Effector memory CD4-positive, alpha-beta T cell (primary cell): ENCODE data around the gene MAP2.
A peak's percentile ranks its signal among the peaks of the same experiment; 100 is the strongest.

Source experiments
- DNase-seq, 3 donors: peaks; one replicate each; pipeline ENCODE4 v3.0.0-alpha.2; 2020
- H3K27ac ChIP-seq: 2 replicates; pipeline ENCODE4 v1.7.0; 2013; ENCODE audit warnings: mild to moderate bottlenecking, low read length, moderate library complexity; ENCODE audit not compliant: insufficient read depth, poor library complexity, severe bottlenecking
- H3K27me3 ChIP-seq: replicated peaks from 2 replicates; pipeline ENCODE4 v1.7.0; 2013; ENCODE audit warnings: mild to moderate bottlenecking, low read length; ENCODE audit not compliant: insufficient read depth, control insufficient read depth, poor library complexity, severe bottlenecking
- H3K36me3 ChIP-seq: 2 replicates; pipeline ENCODE4 v1.7.0; 2013; ENCODE audit warnings: mild to moderate bottlenecking, low read length, moderate library complexity; ENCODE audit not compliant: control insufficient read depth, insufficient read depth
- H3K4me1 ChIP-seq: 2 replicates; pipeline ENCODE4 v1.7.0; 2013; ENCODE audit warnings: low read length, mild to moderate bottlenecking; ENCODE audit not compliant: control insufficient read depth, insufficient read depth, poor library complexity, severe bottlenecking
- H3K4me3 ChIP-seq: 2 replicates; pipeline ENCODE4 v1.7.0; 2013; ENCODE audit warnings: low read length, low read depth, mild to moderate bottlenecking; ENCODE audit not compliant: insufficient read depth, poor library complexity, severe bottlenecking
- H3K9me3 ChIP-seq: 2 replicates; pipeline ENCODE4 v1.7.0; 2013; ENCODE audit warnings: mild to moderate bottlenecking, low read length, moderate library complexity; ENCODE audit not compliant: control insufficient read depth
- total RNA-seq, 3 donors: gene quantifications; one replicate each; lab custom pipeline; 2026; lab: John Stamatoyannopoulos, UW

MAP2 gene
- 0 to 0.17 (median 0.09) reads per million in 3 donors for total RNA-seq

DNA sequence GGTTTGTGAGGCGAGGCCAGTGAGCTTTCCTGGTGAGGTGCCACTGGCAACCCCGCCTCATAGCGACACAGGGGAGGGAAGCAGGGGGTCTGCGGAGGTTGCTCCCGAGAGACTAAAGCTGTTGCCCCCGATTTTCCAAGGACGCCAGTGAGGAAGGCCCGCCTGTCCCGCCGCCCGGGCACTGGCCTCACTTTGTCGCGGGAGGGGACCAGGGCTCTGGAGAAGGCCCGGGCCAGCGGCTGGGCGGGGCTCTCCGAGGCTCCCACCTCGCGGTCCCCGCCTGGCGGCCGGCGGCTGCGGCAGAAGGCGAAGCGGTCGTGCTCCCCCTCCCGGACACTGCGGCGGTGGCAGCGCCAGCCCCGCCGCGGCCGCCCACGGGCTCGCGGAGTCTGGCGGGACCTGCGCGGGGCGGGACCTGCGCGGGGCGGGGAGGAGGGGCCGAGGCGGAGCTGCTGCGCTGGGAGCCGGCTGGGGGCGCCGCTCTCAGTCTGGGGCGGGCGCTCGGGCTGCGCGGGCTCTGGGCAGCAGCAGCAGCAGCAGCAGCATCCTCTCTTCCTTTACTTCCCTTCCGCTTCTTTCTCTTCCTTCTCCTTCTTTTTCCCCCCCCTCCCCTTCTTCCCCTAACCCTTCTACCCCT is at the start of gene MAP2:
Gene MAP2, plus strand, starts transcription at position 486 of the 637 bp plus-strand sequence. CDS start 229,124 bp downstream, outside the sequence.
- peaks cover 4% of the 10 kb centered on the region for H3K4me1 ChIP-seq
- no peak within 1 kb of the TSS for H3K27ac ChIP-seq
- peak within 1 kb of the TSS; percentile 51 for H3K4me3 ChIP-seq
- no peaks in the 10 kb centered on the region for H3K27me3 ChIP-seq
- no peaks in the 10 kb centered on the region for H3K36me3 ChIP-seq
- DNase-seq: peak in 2 of 3 donors; percentile 2 to 9
- peaks cover 2% of the 10 kb centered on the region for H3K9me3 ChIP-seq

GRCh38 chr2:209376686-209377085 is 47.2 kb upstream of the MAP2 start:
- H3K4me1 ChIP-seq: no peaks in the 10 kb centered on the region
- H3K4me3 ChIP-seq: no peak overlapping the region
- no peaks in the 10 kb centered on the region for H3K9me3 ChIP-seq
- no peak overlapping the region for H3K27ac ChIP-seq
- DNase-seq: no peak
- H3K27me3 ChIP-seq: no peaks in the 10 kb centered on the region
- no peaks in the 10 kb centered on the region for H3K36me3 ChIP-seq

DNA sequence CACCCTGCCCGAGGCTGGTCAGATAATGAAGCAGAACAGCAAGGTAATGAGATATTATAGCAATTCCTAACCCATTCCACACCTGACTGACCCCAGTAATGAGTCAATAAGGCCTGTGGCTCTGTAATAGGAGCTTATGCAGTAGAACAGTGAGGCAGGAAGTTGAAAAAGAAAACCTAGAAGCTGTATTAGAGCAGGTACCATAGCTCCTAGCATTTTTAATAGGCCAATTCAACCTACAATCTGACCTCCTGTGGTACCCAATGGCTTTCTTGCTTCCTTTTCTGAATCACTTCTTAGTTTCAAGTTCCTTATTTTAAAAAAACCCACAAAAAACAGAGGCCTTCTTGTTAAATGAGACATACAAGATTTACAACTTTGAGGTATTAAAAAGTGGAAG is 43.6 kb upstream of the MAP2 start:
- Histone ChIP-seq H3K27ac (no peak overlapping the region), H3K36me3 (no peaks in the 10 kb centered on the region), H3K4me3 (no peak overlapping the region), H3K27me3 (no peaks in the 10 kb centered on the region), H3K9me3 (no peaks in the 10 kb centered on the region), H3K4me1 (no peaks in the 10 kb centered on the region)
- DNase-seq: no peak

- H3K27ac ChIP-seq: no peak overlapping the region
- no peak for DNase-seq
- no peaks in the 10 kb centered on the region for H3K4me1 ChIP-seq
- H3K9me3 ChIP-seq: no peaks in the 10 kb centered on the region
- no peaks in the 10 kb centered on the region for H3K27me3 ChIP-seq
- no peaks in the 10 kb centered on the region for H3K36me3 ChIP-seq
- H3K4me3 ChIP-seq: no peak overlapping the region
These were observed 42.8 kb upstream of the MAP2 start for GRCh38 chr2:209381091-209381490.

DNA sequence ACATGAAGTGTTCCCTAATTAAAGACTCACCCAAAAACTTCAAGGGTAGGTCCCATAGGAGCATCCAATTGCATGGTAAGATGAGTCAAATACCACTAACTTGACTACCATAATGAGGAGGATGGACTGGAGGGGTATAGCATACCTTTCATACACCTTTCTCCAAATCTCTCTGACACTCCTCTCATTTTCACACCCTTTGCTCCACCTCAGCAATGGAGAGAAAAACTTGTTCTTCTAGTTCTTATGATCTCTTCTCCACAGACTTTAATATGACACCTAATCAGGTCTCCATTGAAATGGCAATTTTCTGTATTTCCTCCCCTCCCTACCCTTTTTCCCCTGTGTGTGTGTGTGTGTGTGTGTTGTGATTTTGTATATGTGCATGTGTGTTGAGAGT is 41.1 kb upstream of the MAP2 start:
- DNase-seq: no peak
- Histone ChIP-seq H3K36me3 (no peaks in the 10 kb centered on the region), H3K4me1 (no peaks in the 10 kb centered on the region), H3K4me3 (no peak overlapping the region), H3K27me3 (no peaks in the 10 kb centered on the region), H3K27ac (no peak overlapping the region), H3K9me3 (no peaks in the 10 kb centered on the region)

DNA sequence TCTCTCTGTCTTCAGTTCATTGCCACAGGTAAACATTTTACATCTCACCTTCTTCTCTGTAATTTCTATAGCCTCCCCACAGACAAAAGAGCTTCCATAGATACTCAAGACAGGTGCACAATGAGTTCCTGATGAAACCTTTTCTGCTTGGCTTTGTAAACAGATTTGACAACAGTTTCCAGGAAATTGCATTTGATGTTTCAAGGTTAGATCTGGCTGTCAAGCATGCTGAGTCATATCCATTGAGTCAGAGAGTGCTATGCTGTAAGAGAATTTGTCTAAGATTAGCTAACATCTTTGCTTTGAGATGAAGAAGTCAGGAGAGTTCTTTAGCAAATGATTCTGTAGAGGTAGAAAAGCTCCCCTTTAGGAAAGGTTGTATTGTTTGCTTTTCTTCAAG is 40.6 kb upstream of the MAP2 start:
- Histone ChIP-seq H3K27me3 (no peaks in the 10 kb centered on the region), H3K4me1 (no peaks in the 10 kb centered on the region), H3K27ac (no peak overlapping the region), H3K36me3 (no peaks in the 10 kb centered on the region), H3K9me3 (no peaks in the 10 kb centered on the region), H3K4me3 (no peak overlapping the region)
- DNase-seq: no peak

- DNase-seq: no peak
- H3K27me3 ChIP-seq: no peaks in the 10 kb centered on the region
These were observed 36.5 kb upstream of the MAP2 start for GRCh38 chr2:209387389-209387788.

GRCh38 chr2:209388446-209389037 is 35.3 kb upstream of the MAP2 start:
- no peak overlapping the region for H3K4me3 ChIP-seq
- H3K9me3 ChIP-seq: no peaks in the 10 kb centered on the region
- no peaks in the 10 kb centered on the region for H3K27me3 ChIP-seq
- H3K4me1 ChIP-seq: no peaks in the 10 kb centered on the region
- H3K36me3 ChIP-seq: no peaks in the 10 kb centered on the region
- H3K27ac ChIP-seq: no peak overlapping the region
- no peak for DNase-seq

More at GRCh38 chr2:209387389-209387788, 36.5 kb upstream of the MAP2 start:
- Histone ChIP-seq H3K27ac (no peak overlapping the region), H3K4me3 (no peak overlapping the region), H3K4me1 (no peaks in the 10 kb centered on the region), H3K9me3 (no peaks in the 10 kb centered on the region), H3K36me3 (no peaks in the 10 kb centered on the region)

DNA sequence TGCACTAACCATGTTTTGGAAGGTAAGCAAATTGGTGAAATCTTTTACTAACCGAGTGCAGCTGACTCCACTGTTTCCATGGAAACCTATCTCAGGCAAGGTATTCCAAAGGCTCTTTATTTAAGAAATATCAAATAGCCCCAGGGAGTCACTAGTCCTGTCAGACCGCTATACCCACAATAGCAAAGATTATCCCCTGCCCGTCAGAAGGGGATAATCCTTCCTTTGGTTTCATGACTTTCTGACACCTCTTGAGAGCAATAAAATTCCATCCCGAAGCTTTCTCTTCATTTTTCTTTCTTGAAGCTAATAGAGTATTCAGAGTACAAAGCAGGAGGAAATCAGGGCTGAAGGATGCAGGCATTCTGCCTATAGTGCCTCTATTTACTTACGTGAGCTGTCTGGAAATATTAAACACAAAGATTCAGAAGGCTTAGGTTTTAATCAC is 34.7 kb upstream of the MAP2 start:
- no peak for DNase-seq
- Histone ChIP-seq H3K4me1 (no peaks in the 10 kb centered on the region), H3K9me3 (no peaks in the 10 kb centered on the region), H3K27ac (no peak overlapping the region), H3K4me3 (no peak overlapping the region), H3K36me3 (no peaks in the 10 kb centered on the region), H3K27me3 (no peaks in the 10 kb centered on the region)

- no peak for DNase-seq
- no peaks in the 10 kb centered on the region for H3K27me3 ChIP-seq
These were observed 33.0 kb upstream of the MAP2 start for GRCh38 chr2:209390839-209391238.

More at GRCh38 chr2:209390839-209391238, 33.0 kb upstream of the MAP2 start:
- Histone ChIP-seq H3K9me3 (no peaks in the 10 kb centered on the region), H3K4me1 (no peaks in the 10 kb centered on the region), H3K27ac (no peak overlapping the region), H3K4me3 (no peak overlapping the region), H3K36me3 (no peaks in the 10 kb centered on the region)
